GM23338 (cell line): ENCODE results near the gene CIRBP.

Source experiments
- CREB1 ChIP-seq: fragments of 250-450 bp; sonication (Bioruptor Pico); IDR thresholded peaks from 2 replicates; pipeline ENCODE4 v1.5.0; 2020; ENCODE audit warnings: low read depth, mild to moderate bottlenecking, moderate library complexity
- EZH2 ChIP-seq: fragments of 200-600 bp; sonication (generic); IDR thresholded peaks from one replicate; pipeline ENCODE4 v1.8.0; 2017; ENCODE audit warnings: antibody characterized with exemption, mild to moderate bottlenecking, low read depth; ENCODE audit not compliant: unreplicated experiment
- EZH2phosphoT487 ChIP-seq: fragments of 200-600 bp; sonication (generic); IDR thresholded peaks from one replicate; pipeline ENCODE4 v1.8.1; 2018; ENCODE audit warnings: antibody characterized with exemption; ENCODE audit not compliant: unreplicated experiment
- POLR2AphosphoS5 ChIP-seq: IDR thresholded peaks from 2 replicates; pipeline ENCODE4 v1.6.1; 2016; ENCODE audit warnings: antibody characterized with exemption, low read depth
- ZNF114 ChIP-seq: fragments of 250-450 bp; sonication (Bioruptor Pico); IDR thresholded peaks from 2 replicates; pipeline ENCODE4 v1.5.0; 2020; ENCODE audit warnings: mild to moderate bottlenecking, moderate library complexity
- TF ChIP-seq, protein P1 (sequence below), 2 experiments: fragments of 200-600 bp in 1 of 2; sonication (generic) in 1 of 2; conservative IDR thresholded peaks; 2 replicates each; pipeline versions ENCODE4 v1.5.1 to v1.6.1; 2016 to 2017; ENCODE audit warnings: antibody characterized with exemption in 2 of 2, low read depth in 2 of 2, mild to moderate bottlenecking in 2 of 2, moderate library complexity in 1 of 2
- TF ChIP-seq, protein P2 (sequence below): IDR thresholded peaks from one replicate; pipeline ENCODE4 v1.6.1; 2018; ENCODE audit warnings: antibody characterized with exemption; ENCODE audit not compliant: unreplicated experiment

DNA sequence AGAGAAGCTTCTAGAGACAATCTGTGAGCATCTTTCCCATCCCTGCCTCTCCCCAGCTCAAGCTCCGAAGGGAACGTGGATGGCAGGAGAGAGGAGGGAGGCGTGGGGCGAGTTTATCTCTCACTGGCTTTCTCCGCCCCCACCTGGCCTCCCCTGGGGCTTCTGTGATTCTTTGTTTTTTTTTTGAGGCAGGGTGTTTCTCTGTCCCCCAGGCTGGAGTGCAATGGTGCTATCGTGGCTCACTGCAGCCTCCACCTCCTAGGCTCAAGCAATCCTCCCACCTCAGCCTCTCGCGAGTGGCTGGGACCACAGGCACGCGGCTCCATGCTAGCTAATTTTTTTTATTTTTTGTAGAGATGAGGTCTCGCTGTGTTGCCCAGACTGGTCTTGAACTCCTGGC is 39.6 kb downstream of the CIRBP start:
- TF ChIP-seq EZH2phosphoT487 (no peak), CREB1 (CRISPR knock-in tag) (no peak), EZH2 (no peak), POLR2AphosphoS5 (no peak), ZNF114 (CRISPR knock-in tag) (no peak)
- TF ChIP-seq, protein P1, sequence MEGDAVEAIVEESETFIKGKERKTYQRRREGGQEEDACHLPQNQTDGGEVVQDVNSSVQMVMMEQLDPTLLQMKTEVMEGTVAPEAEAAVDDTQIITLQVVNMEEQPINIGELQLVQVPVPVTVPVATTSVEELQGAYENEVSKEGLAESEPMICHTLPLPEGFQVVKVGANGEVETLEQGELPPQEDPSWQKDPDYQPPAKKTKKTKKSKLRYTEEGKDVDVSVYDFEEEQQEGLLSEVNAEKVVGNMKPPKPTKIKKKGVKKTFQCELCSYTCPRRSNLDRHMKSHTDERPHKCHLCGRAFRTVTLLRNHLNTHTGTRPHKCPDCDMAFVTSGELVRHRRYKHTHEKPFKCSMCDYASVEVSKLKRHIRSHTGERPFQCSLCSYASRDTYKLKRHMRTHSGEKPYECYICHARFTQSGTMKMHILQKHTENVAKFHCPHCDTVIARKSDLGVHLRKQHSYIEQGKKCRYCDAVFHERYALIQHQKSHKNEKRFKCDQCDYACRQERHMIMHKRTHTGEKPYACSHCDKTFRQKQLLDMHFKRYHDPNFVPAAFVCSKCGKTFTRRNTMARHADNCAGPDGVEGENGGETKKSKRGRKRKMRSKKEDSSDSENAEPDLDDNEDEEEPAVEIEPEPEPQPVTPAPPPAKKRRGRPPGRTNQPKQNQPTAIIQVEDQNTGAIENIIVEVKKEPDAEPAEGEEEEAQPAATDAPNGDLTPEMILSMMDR (conservative IDR thresholded peaks at IDR 0.05; ENCODE audit: low read depth in 2 of 2): no peak
- TF ChIP-seq, protein P2, sequence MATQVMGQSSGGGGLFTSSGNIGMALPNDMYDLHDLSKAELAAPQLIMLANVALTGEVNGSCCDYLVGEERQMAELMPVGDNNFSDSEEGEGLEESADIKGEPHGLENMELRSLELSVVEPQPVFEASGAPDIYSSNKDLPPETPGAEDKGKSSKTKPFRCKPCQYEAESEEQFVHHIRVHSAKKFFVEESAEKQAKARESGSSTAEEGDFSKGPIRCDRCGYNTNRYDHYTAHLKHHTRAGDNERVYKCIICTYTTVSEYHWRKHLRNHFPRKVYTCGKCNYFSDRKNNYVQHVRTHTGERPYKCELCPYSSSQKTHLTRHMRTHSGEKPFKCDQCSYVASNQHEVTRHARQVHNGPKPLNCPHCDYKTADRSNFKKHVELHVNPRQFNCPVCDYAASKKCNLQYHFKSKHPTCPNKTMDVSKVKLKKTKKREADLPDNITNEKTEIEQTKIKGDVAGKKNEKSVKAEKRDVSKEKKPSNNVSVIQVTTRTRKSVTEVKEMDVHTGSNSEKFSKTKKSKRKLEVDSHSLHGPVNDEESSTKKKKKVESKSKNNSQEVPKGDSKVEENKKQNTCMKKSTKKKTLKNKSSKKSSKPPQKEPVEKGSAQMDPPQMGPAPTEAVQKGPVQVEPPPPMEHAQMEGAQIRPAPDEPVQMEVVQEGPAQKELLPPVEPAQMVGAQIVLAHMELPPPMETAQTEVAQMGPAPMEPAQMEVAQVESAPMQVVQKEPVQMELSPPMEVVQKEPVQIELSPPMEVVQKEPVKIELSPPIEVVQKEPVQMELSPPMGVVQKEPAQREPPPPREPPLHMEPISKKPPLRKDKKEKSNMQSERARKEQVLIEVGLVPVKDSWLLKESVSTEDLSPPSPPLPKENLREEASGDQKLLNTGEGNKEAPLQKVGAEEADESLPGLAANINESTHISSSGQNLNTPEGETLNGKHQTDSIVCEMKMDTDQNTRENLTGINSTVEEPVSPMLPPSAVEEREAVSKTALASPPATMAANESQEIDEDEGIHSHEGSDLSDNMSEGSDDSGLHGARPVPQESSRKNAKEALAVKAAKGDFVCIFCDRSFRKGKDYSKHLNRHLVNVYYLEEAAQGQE: no peak
